Erythroblast (primary cell): Measurements from ENCODE around the gene CXCR3.

Source experiments
- DNase-seq, 2 experiments: peaks; one replicate each; lab custom pipeline; 2025; lab: John Stamatoyannopoulos, UW
- GATA1 ChIP-seq: IDR thresholded peaks from 2 replicates; pipeline ENCODE4 v1.6.1; 2011; ENCODE audit warnings: low read depth, mild to moderate bottlenecking, control low read depth, low read length, moderate library complexity
- POLR2A ChIP-seq: IDR thresholded peaks from 2 replicates; pipeline ENCODE4 v1.6.1; 2011; ENCODE audit warnings: mild to moderate bottlenecking, low read length

CXCR3 gene

DNA sequence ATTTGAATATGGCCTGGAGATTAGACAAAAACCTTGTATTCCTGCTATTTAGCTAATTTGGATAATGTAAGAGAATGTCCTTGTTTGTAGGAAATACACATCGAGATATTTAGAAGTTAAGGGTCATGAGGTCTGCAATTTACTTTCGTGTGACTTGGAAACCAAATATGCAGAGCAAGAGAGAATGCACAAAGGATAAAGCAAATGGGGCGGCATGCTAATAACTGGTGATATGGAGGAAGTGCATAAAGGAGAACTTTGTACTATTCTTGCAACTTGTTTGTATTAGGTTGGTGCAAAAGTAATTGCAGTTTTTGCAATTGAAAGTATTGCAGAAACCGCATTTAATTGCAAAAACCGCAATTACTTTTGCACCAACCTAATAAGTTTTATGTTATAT, 7.2 kb upstream of the CXCR3 start:
- no peak for TF ChIP-seq GATA1
- TF ChIP-seq POLR2A, result no peak
- DNase-seq, result no peak

DNA sequence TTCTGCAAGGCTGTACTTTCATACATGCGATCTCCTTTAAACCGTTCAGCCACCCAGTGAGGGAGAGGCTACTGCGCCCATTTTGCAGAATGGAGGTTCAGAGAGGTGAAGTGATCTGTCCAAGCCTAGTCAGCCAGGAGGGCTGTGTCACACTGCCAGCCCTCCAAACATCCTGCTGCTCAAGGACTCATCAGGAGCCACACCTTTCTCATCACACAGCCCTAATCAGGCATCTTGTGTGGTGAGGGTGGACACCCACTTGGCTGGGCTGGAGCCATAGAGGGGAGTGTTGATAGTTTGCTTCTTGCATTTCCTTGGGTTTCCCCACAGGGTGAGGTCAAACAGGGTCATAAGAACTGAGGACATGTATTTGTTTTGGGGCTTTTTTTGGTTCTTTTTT, 5.4 kb upstream of the CXCR3 start:
- DNase-seq, result peak; percentile 86
- TF ChIP-seq POLR2A (no peak), GATA1 (no peak)

DNA sequence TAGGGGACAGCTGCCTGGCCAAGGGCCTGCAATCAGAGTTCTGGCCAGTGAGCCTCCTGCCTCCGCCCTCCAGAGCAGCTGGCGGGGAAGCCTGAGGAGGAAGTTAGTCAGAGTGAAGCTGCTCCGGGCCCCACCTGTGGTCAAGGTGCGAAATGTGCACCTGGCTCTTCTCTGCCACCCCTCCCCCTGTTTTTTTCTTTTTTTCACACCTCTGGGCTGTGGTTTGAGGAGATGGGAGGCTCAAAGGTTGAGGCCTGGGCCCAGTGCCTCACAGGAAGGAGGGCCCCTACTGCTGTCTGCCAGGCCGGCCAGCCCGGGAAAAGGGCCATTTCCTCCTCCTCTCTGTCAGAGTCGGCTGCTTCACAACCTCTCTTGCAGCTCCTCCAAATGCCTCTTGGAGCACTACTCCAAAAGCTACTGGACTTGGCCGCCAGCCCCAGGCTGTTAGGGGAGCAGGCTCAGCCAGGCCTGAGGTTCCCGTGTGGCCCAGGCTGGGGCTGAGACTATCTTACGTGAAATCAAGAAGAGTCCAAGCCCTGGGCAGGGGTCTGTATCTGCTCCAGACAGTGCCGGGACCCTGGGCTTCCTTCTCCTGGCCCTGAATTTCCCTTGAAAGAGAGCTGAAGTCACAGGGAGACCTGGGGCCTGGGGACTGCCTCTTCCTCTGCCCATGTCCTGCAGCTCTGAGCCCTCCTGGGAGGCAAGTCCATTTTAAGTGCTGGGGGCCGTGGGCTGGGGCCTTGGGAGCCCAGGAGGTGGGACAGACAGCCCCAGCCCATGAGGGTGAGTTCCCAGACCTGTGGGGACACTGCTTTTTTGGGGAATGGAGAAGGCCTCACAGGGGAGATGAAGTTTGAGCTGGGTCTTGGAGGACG, 4.5 kb upstream of the CXCR3 start:
- peak; percentile 48 to 57 for DNase-seq
- TF ChIP-seq GATA1 (no peak), POLR2A (no peak)

- TF ChIP-seq POLR2A, result no peak
- TF ChIP-seq GATA1, result no peak
Observed at GRCh38 chrX:71622032-71622575, 3.8 kb upstream of the CXCR3 start.

GRCh38 chrX:71621603-71622002, 3.3 kb upstream of the CXCR3 start:
- DNase-seq, result no peak
- TF ChIP-seq POLR2A (no peak), GATA1 (no peak)

More at GRCh38 chrX:71622032-71622575, 3.8 kb upstream of the CXCR3 start:
- no peak for DNase-seq

GRCh38 chrX:71619986-71620385, 1.7 kb upstream of the CXCR3 start:
- no peak for DNase-seq
- TF ChIP-seq GATA1, result no peak
- TF ChIP-seq POLR2A, result no peak

DNA sequence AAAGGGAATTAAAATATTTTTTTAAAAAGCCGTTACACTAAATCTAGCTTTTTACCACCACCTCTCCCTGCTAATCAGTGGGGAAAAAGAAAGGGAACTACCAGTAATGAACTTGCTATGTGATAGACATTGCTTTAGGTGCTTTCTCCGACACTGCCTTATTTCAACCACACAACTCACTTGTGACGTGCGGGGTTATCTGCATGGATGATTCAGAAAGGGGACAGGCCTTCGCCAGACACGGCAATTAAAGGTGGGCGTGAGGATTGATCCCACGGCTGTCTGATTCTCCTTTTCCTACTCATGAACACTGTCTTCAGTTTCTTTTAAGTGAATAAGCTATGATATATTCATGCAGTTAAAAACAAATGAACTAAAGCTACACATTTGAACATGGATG, 882 bp upstream of the CXCR3 start:
- TF ChIP-seq GATA1 (no peak), POLR2A (no peak)
- DNase-seq, result no peak

DNA sequence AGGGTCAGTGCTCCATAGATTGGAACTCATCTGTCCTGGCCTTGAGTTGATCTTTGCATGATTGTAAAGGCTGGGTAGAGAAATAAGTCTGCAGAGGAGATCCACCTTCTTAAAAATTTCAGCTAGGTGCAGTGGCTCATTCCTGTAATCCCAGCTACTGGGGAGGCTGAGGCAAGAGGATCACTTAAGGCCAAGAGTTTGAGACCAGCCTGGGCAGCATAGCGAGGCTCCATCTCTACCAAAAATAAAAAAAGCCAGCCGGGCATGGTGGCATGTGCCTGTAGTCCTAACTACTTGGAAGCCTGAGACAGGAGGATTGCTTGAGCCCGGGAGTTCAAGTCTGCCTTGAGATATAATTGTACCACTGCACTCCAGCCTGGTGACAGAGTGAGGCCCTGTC, 476 bp upstream of the CXCR3 start:
- DNase-seq, result no peak
- TF ChIP-seq POLR2A, result no peak
- TF ChIP-seq GATA1, result no peak

DNA sequence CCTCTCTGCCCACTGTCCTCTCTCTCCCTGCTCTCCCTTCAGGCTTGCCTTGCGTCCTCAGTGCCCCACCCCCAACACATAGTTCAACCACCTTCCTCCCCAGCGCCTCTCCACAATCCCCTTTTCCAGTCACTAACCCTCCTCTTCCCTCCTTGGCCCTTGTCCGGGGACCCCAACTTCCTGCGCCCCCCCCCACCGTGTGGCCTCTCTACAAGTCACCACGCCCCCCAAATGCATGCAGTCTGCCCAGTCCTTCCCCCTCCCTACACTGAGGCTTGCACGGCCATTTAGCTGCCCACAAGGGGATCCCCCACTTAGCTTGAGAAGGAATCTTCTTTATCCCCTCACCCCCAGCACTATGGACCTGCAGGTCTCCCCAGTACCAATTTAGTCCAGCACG, 569 bp downstream of the CXCR3 start:
- TF ChIP-seq POLR2A (no peak), GATA1 (no peak)
- no peak for DNase-seq

DNA sequence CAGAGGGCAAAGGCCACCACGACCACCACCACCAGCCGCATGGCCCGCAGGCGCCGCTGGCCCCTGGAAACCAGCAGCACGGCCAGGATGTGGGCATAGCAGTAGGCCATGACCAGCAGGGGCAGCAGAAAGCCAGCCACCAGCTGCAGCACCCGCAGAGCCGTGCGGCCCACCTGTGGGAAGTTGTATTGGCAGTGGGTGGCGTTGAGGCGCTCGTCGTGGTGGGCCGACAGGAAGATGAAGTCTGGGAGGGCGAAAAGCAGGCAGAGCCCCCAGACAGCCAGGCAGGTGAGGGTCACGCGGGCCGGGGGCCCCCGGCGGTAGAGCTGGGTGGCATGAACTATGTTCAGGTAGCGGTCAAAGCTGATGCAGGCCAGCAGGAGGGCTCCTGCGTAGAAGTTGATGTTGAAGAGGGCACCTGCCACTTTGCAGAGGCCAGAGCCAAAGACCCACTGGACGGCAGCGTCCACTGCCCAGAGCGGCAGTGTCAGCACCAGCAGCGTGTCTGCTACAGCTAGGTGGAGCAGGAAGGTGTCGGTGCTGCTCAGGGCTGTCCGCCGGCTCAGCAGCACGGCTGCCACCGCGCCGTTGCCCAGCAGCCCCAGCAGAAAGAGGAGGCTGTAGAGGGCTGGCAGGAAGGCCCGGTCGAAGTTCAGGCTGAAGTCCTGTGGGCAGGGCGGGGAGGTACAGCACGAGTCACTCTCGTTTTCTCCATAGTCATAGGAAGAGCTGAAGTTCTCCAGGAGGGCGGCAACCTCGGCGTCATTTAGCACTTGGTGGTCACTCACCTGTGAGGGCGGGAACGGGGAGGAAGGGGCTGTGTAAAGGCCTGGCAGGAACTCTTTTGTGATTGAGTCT, 1.4 kb downstream of the CXCR3 start:
- TF ChIP-seq GATA1 (no peak), POLR2A (no peak)
- no peak for DNase-seq

GRCh38 chrX:71615954-71616353, 2.4 kb downstream of the CXCR3 start:
- TF ChIP-seq GATA1 (no peak), POLR2A (no peak)
- DNase-seq, result no peak

DNA sequence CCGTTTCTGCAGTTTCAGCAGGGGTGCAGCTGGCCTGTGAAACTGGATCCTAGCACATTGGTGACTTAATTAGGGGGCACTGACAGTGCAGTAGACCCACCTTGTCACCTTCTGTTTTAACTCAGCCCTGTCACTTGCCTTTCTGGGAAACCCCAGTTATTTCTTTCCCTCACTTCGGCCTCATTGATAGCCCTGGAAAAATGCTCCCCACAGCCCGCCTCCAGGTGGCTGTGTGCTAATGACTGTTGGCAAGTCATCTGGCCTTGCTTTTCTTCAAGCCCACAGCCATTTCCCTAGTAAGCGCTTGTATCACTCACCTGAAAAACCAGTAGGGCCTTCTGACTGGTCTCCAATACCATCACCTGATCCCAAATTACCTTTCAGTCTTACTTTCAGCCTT, 3.3 kb downstream of the CXCR3 start:
- TF ChIP-seq GATA1 (no peak), POLR2A (no peak)

DNA sequence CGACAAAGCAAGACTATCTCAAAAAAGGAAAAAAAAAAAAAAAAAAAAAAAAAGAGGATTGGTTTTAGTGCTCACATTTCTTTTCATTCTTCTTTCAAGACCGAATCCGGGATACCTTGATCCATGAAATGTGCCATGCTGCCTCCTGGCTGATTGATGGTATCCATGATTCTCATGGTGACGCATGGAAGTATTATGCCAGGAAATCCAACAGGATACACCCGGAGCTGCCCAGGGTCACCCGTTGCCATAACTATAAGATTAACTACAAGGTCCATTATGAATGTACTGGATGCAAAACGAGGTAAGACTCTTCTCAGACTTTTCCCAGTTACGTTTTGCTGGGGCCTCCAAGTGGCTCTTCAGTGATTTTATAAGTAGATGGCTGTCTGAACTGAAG, 6.1 kb downstream of the CXCR3 start:
- no peak for DNase-seq
- TF ChIP-seq GATA1, result no peak
- TF ChIP-seq POLR2A, result no peak

More for the DNA sequence above, 3.3 kb downstream of the CXCR3 start:
- DNase-seq, result no peak

- peak in 1 of 2 experiments; percentile 50 for DNase-seq
Observed at GRCh38 chrX:71611736-71612135, 6.6 kb downstream of the CXCR3 start.
